Stimulated activated CD8-positive, alpha-beta memory T cell treated with anti-CD3 and anti-CD28 coated beads, Interleukin-4, amount 100 ng/mL, for 4 hours (primary cell): ENCODE data around the gene TGFB3.
A peak's percentile ranks its signal among the peaks of the same experiment; 100 is the strongest.
"Not testable (repeated sequence)": the region's sequence is repeated elsewhere in the genome, so short reads cannot be mapped to it uniquely, and the experiment has no call there.

Experiments
- DNase-seq, 2 donors: peaks; one replicate each; pipeline ENCODE4 v3.0.0-alpha.2; 2020; ENCODE audit warnings: low read depth in 2 of 2, low spot score in 1 of 2

Gene TGFB3

GRCh38 chr14:75981426-75982265, at the start of gene TGFB3:
Gene TGFB3, minus strand, starts transcription at chr14:75981995. Its CDS starts 1,102 bp downstream, at chr14:75980893.
- peak; percentile 14 to 29 for DNase-seq

GRCh38 chr14:76024211-76024907, 42.6 kb upstream of the TGFB3 start:
- DNase-seq = no peak

GRCh38 chr14:76023757-76024156, 42.0 kb upstream of the TGFB3 start:
- DNase-seq = no peak

GRCh38 chr14:76022991-76023390, 41.2 kb upstream of the TGFB3 start:
- DNase-seq = no peak

GRCh38 chr14:76019676-76020075, 37.9 kb upstream of the TGFB3 start:
- DNase-seq = no peak

DNA sequence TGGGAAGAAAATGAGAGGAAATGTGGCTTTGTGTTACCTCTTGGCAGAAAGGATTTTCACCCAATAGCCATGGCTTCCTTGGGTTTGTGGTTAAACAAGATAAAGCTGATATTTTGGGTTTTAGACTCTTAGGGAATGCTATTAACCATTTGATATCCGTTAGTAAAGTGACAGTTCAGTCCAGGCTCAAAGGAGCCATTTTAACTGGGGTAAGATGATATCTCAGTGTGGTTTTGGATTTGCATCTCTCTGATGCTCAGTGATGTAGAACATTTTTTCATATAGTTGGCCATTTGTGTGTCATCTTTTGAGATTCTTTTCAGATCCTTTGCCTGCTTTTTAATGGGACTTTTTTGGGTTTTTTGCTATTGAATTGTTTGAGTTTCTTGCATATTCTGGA, 33.9 kb upstream of the TGFB3 start:
- no peak for DNase-seq

DNA sequence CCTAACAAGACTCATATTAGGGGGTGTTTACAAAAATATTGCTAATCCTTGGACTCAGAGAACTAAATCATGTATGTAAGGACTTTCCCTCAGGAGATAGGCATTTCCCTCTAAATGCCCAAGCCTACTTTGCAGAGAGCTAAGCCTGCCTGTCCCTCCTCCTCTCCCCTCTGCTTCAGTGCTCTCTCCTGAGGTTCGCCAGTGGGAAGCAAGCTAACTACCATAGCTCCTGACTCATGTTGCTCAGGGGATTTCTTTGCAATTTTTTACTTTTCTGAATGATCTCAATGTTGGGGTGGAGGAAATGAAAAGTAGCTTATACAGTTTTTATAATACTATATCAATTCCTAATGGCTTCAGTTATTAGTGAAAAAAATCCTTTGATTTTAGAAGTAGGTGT, 33.4 kb upstream of the TGFB3 start:
- no peak for DNase-seq

GRCh38 chr14:76012354-76012753, 30.6 kb upstream of the TGFB3 start:
- DNase-seq = no peak

GRCh38 chr14:76011930-76012329, 30.1 kb upstream of the TGFB3 start:
- DNase-seq = no peak

GRCh38 chr14:76009627-76010026, 27.8 kb upstream of the TGFB3 start:
- not testable (repeated sequence) for DNase-seq

DNA sequence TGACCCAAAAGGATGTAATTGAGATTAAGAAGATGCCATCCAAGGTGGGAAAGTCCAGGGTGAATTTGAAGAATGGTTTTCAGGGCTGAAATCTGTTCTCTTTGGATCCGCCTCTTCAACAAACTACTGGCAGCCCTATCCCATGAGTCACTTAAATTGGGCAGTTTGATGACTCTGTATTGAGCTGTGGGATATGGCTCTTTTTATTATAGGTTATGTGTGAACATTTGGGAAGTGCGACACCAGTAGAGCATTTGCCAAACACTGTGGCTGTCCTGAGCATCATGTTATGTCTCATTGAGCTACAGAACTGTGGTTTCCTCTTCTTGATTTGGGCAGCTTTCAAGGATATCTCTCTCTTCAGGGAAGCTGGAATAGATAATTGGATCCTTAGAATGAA, 26.1 kb upstream of the TGFB3 start:
- DNase-seq = no peak

- DNase-seq = no peak
Measured at GRCh38 chr14:76007379-76007778, 25.6 kb upstream of the TGFB3 start.

DNA sequence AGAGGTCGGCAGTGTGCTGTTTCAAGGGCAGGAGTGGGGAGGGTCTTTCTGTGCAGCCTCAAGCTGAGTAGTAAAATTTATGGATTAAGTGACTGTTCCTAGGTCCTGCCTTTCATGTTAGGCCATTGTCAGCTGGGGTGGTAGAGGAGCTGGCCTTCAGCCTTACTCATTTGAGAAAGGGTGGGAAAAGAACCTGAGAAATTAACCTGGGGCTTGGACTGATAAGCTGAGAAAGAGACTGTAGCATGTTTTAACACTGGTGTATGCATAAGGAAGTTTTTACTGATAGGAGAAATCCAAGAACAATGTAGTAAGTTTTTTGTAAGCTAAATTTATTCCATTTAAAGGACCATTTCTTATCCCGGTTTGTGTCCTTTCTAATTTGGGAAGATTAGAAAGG, 24.5 kb upstream of the TGFB3 start:
- DNase-seq = no peak

- no peak for DNase-seq
Measured at GRCh38 chr14:76002383-76002782, 20.6 kb upstream of the TGFB3 start.

GRCh38 chr14:75999511-76000190, 17.9 kb upstream of the TGFB3 start:
- no peak for DNase-seq

- no peak for DNase-seq
Measured at GRCh38 chr14:75996488-75996887, 14.7 kb upstream of the TGFB3 start.

DNA sequence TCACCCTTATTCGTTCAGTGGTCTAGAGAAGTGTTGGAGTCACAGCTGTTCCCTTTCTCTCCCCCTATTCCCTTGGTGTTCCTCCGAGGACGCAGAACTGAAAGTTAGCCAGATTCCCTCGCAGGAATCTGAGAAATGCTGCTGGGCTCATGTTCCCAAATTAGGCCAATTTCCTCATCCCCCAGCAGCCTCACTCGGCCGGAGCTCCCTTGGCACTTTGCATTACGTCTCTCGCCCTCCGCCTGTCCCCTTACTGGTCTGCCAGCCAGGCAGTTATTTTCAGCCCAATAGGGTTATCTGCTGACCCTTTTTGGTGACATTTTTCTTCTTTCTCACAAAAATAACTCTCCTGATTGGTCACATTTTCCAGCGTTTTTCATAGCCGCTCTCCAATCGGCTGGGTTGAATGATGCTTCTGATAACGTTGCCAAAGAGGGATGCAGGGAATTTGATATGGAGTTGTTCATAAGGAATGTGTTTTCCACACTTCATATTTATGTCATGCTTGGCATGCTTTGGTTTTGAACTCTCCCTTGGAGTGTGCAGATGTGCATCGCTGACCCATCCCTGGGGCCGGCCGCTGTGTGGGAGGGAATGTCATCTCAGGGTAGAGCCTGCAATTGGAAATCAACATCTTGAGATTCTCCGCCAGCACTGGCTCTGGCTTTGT, 13.7 kb upstream of the TGFB3 start:
- no peak for DNase-seq

DNA sequence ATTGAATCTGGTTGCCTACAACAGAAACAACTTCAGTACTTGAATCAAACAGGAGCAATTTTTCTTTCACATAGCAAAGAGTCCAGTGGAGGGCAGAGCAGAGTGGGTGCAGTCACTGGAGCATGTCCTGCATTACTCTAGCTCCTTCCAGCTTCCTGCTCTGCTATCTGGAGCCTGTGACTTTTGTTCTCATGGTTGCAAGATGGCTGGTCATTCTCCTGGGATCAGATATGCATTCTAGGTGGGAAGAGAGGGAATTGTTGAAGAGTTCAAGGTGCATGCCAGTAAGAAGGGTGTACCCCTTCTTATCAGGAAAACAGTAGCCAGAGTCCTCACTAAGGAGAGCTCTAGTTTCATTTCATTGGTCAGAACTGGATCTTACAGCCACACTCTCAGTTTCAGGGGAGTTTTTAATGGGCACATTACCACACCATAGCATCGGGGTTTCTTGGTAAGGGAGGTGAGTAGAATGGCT, 11.8 kb upstream of the TGFB3 start:
- DNase-seq = no peak

- DNase-seq = no peak
Measured at GRCh38 chr14:75991753-75992152, 10.0 kb upstream of the TGFB3 start.

GRCh38 chr14:75990297-75990696, 8.5 kb upstream of the TGFB3 start:
- DNase-seq = no peak

GRCh38 chr14:75989134-75989533, 7.3 kb upstream of the TGFB3 start:
- no peak for DNase-seq
